Stimulated activated CD4-positive, alpha-beta T cell treated with anti-CD3 and anti-CD28 coated beads, Interleukin-1b, Interleukin-23, amount 100 ng/mL, for 4 hours (primary cell): ENCODE results near the gene HIVEP2.
"Not testable (repeated sequence)": the region's sequence is repeated elsewhere in the genome, so short reads cannot be mapped to it uniquely, and the experiment has no call there.

Source experiments
- DNase-seq, 2 donors: peaks; one replicate each; pipeline ENCODE4 v3.0.0-alpha.2; 2020; ENCODE audit warnings: low read depth in 2 of 2

Gene HIVEP2, protein sequence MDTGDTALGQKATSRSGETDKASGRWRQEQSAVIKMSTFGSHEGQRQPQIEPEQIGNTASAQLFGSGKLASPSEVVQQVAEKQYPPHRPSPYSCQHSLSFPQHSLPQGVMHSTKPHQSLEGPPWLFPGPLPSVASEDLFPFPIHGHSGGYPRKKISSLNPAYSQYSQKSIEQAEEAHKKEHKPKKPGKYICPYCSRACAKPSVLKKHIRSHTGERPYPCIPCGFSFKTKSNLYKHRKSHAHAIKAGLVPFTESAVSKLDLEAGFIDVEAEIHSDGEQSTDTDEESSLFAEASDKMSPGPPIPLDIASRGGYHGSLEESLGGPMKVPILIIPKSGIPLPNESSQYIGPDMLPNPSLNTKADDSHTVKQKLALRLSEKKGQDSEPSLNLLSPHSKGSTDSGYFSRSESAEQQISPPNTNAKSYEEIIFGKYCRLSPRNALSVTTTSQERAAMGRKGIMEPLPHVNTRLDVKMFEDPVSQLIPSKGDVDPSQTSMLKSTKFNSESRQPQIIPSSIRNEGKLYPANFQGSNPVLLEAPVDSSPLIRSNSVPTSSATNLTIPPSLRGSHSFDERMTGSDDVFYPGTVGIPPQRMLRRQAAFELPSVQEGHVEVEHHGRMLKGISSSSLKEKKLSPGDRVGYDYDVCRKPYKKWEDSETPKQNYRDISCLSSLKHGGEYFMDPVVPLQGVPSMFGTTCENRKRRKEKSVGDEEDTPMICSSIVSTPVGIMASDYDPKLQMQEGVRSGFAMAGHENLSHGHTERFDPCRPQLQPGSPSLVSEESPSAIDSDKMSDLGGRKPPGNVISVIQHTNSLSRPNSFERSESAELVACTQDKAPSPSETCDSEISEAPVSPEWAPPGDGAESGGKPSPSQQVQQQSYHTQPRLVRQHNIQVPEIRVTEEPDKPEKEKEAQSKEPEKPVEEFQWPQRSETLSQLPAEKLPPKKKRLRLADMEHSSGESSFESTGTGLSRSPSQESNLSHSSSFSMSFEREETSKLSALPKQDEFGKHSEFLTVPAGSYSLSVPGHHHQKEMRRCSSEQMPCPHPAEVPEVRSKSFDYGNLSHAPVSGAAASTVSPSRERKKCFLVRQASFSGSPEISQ (N-terminal part only)

GRCh38 chr6:142945049-142945445 is at the start of gene HIVEP2:
Gene HIVEP2 (minus strand): TSS chr6:142945176. CDS start chr6:142774738, 170,438 bp downstream.
- peak; percentile 86 to 88 for DNase-seq

DNA sequence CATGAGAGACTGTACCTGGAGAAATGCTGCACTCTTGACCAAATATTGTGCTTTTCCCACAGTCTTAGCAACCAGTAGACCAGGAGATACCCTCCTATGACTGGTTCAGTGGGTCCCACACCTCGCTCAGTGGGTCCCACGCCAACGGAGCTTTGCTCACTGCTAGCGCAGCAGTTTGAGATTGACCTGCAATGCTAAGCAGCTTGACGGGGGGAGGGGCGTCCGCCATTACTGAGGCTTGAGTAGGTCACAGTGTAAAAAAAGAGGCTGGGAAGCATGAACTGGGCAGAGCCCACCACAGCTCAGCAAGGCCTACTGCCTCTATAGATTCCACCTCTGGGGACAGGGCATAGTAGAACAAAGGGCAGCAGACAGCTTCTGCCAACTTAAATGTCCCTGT is 49.0 kb upstream of the HIVEP2 start:
- DNase-seq, result no peak

- no peak for DNase-seq
Measured at GRCh38 chr6:142987490-142987889, 42.5 kb upstream of the HIVEP2 start.

- no peak for DNase-seq
Measured at GRCh38 chr6:142985281-142985680, 40.3 kb upstream of the HIVEP2 start.

DNA sequence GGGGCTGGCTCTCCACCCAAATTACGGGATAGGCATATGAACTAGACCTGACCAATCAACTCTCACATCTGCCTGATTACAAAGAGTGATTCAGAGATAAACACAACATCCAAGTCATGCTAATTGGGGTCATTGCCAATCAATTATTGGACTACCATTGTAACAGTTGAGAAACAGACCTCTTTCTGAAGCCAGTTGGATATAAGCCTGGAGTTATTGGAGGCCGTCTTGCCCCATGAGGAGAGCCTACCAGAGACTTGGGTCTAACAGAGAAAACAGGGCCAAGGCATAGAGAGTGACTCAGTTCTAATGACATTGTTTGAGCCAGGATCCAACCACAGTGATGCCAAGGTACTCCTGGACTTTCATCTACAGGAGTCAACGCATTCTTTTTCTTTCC is 39.4 kb upstream of the HIVEP2 start:
- no peak for DNase-seq

- DNase-seq, result no peak
Measured at GRCh38 chr6:142975365-142975764, 30.4 kb upstream of the HIVEP2 start.

- not testable (repeated sequence) for DNase-seq
Measured at GRCh38 chr6:142970941-142971340, 26.0 kb upstream of the HIVEP2 start.

DNA sequence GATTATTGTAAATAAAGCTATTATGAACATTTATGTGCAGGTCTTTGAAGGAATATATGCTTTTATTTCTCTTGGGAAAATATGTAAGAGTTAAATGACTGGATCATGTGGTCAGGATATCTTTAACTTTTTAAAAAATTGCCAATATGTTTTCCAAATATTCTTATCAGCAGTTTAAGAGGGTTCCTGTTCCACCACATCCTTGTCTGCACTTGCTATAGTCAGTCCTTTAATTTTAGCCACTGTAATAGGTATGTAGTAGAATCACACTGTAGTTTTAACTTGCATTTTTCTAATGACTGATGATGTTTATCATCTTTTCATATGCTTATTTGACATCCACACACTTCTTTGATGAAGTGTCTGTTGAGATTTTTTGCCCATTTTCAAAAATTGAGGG is 23.6 kb upstream of the HIVEP2 start:
- DNase-seq, result no peak

- DNase-seq, result no peak
Measured at GRCh38 chr6:142966294-142966693, 21.3 kb upstream of the HIVEP2 start.

DNA sequence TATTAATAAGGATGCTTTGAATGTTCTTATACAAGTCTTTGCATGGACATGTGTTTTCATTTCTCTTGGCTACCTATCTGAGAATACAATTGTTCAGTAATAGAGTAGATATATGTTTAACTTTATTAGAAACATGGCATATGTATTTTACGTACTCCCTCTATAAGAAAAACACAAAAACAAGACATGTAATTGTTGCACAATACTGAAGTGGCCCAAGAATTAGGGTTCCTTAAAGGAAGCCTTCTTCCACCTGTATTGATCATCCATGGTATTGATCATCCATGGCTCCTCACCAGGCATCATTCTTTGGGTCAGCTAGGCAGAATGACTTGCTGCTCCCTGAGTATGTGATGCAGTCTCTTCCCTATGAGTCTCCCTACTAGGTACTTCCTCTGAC is 20.2 kb upstream of the HIVEP2 start:
- no peak for DNase-seq

DNA sequence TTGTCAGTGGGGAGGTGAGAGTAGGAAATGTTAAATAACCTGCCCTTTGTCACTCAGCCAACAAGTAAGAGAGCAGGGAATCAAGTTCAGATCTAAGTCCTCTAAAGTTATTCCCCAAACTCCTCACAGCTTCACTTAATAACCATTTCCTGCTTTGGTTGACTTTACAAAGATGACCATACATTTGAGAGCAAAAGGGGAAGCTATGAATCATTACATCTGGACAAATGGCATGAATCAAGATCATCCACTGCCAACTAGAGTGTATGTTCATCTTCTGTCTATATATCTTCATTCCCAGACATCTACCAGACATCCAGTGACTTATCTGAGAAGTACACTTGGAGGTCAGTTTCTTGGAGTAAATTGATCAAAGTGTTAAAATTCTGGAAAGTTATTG is 15.1 kb upstream of the HIVEP2 start:
- no peak for DNase-seq

DNA sequence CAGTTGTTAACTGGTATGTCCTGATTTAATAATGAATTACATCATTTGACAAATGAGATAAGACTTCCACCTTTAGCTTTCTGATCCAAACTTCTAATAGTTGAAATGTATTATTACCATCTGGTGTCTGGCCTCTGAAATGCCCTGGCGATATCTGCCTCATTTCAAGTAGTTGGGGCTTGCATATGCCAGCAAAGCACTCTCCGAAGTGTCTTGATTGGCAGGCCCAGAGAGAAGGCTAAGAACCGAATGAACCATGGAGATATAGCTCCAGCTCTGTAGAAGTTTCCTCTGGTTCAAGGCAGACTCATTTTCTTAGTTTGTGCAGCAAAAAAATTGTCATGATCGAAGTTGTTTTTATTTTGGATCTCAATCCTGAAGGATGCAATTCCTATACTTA is 13.4 kb upstream of the HIVEP2 start:
- no peak for DNase-seq

DNA sequence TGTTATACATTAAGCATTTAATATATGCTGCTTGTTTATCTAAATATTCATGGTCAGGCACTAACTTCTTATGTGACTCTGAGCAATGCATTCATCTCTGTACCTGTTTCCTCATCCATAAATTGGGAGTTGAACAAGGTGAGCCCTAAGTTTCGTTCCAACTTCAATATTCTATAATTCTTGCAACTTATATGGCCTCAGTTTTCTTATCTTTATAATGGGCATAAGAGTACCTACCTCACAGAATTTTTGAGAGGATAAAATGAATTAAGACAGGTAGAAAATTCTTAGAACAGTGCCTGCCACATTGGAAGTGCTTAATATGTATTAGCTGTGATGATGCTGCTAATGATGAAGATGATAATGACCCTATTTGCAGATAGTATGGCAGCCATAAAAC is 11.8 kb upstream of the HIVEP2 start:
- no peak for DNase-seq

DNA sequence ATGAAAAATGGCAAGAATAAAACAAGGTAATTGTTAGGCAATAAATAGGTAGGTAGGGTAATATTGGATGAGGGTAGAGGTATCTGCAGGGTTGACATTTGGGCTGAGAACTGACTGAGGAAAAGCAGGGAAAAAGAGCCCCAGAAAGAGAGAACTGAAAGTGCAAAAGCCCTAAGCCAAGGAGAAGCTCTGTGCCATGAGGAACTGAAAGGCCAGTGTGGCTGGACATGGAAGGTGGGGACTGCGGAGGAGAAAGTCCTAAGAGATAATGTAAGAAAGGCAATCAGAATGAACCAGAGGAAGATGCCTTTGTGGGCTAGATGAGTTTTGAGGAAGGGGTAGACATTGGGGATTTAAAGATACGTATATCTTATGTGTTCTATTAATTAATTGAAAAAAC is 9.9 kb upstream of the HIVEP2 start:
- DNase-seq, result no peak

GRCh38 chr6:142953373-142954273 is 8.6 kb upstream of the HIVEP2 start:
- DNase-seq, result no peak

GRCh38 chr6:142952614-142953013 is 7.6 kb upstream of the HIVEP2 start:
- DNase-seq, result no peak

- no peak for DNase-seq
Measured at GRCh38 chr6:142950291-142950690, 5.3 kb upstream of the HIVEP2 start.

DNA sequence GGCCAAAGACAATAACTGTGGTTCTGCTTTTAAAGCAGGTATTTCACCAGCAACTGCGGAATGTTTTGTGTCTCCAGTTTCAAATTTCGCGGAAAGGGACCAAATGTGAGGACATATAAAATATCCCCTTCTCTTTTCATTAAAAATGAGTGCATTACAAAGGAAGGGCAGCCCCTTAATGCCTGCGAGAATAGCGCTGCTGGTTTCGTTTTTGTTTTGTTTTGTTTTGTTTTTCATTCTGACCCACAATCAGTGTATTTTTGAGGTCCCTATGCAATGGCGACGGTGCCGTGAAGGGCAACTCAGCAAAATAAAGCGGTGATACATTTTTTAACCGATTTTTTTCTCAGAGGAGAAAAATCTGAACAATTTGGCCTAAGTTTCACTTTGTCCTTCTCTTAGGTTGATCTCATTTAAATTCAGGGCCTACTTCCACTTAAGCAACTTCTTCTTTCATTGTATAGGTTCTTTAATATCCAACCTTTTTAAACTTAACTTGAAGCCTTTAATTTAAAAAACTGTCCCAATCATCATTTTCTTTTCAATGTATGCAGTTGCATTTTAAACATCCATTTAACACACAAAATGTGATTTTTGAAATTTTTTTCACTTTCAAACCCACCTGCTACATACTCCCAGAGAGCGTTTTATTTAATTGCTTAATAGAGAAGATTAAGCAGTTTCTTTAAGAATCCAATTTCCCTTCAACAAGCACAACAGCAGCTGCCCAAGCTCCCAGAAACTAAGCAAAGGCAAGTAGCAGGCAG is 2.9 kb upstream of the HIVEP2 start:
- no peak for DNase-seq

DNA sequence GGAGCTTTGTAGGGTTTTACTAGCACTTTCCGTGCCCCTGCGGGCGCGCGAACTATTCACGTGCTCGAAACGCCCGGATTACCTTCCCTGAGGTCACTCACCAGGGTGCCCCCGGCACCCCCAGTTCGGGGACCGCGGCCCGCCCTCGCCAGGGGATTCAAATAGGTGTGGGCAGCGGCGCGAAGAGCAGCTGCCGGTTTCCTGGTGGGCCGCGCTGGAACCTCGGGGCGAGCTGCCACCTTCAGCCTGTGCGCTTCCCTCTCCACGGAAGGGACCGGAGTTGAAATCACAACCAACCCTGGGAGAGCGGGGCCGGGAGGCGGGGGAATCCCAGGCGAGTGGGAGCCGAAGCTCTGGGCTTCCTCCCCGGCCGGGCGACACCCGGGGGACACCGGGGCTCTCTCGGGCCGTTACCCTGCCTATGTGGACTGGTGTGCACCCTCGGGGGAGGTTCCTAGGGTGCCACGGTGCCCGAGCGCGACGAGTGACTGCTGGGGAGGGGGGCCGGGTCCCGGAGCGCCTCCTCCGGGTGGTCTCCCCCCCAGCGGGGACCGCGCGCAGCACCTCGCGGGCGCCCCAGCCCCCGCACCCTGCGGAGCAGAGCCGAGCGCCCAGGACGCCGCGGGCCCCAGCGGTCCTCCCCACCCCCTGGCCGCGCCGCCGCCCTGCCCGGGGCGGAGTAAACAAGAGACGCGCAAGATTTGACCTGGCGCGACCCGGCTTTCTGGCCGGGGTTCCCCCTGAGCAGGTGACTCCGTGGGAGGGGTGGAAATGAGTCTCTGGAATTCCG is 2.1 kb upstream of the HIVEP2 start:
- peak; percentile 67 to 69 for DNase-seq
